Measurements from ENCODE around the gene MCM5.

Gene MCM5

GRCh38 chr22:35425971-35426800 is 26.2 kb downstream of the MCM5 start:
- no peak overlapping the region for H3K9ac ChIP-seq (ENCODE audit: low read depth in 1 of 2, low read length in 2 of 2)
- no peak overlapping the region for H3K4me3 ChIP-seq (ENCODE audit: low read length in 2 of 2)
- H3K4me1 ChIP-seq (ENCODE audit: control insufficient read depth in 2 of 2, insufficient read depth in 2 of 2, low read length in 2 of 2) = peaks cover 4% of the 10 kb centered on the region in 2 donors
- peaks cover 4 to 25% of the 10 kb centered on the region in 2 donors for H3K36me3 ChIP-seq (ENCODE audit: control insufficient read depth in 2 of 2, insufficient read depth in 2 of 2, low read length in 2 of 2)
- H3K27ac ChIP-seq (ENCODE audit: low read depth in 2 of 2, low read length in 2 of 2) = no peak overlapping the region
- no peaks in the 10 kb centered on the region for H3K27me3 ChIP-seq (ENCODE audit: control insufficient read depth in 2 of 2, insufficient read depth in 2 of 2, low read length in 2 of 2)
- H3K9me3 ChIP-seq (ENCODE audit: control insufficient read depth in 2 of 2, low read length in 2 of 2) = no peaks in the 10 kb centered on the region

DNA sequence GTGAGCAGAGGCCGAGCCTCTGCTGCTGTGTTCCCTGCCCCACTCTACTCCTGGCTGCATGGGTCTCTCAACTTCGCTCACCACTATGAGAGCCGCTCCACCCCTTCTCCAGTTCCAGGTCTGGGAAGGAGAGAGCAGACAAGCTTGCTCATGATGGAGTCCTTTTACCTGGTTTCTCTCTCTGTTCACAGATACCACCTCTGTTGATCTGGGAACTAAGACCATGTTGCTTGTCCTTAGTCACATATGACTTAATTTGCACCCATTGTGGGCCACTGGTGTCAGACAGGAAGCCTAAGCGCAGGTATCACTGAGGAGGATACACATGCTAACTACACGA is 26.8 kb downstream of the MCM5 start:
- Histone ChIP-seq H3K4me3 (ENCODE audit: low read length in 2 of 2) (no peak overlapping the region), H3K27me3 (ENCODE audit: control insufficient read depth in 2 of 2, insufficient read depth in 2 of 2, low read length in 2 of 2) (no peaks in the 10 kb centered on the region), H3K27ac (ENCODE audit: low read depth in 2 of 2, low read length in 2 of 2) (no peak overlapping the region), H3K9me3 (ENCODE audit: control insufficient read depth in 2 of 2, low read length in 2 of 2) (no peaks in the 10 kb centered on the region), H3K36me3 (ENCODE audit: control insufficient read depth in 2 of 2, insufficient read depth in 2 of 2, low read length in 2 of 2) (peaks cover 0 to 20% of the 10 kb centered on the region in 2 donors), H3K9ac (ENCODE audit: low read depth in 1 of 2, low read length in 2 of 2) (no peak overlapping the region), H3K4me1 (ENCODE audit: control insufficient read depth in 2 of 2, insufficient read depth in 2 of 2, low read length in 2 of 2) (peaks cover 4 to 10% of the 10 kb centered on the region in 2 donors)

GRCh38 chr22:35430897-35431322 is 31.0 kb downstream of the MCM5 start:
- peaks cover 0 to 4% of the 10 kb centered on the region in 2 donors for H3K36me3 ChIP-seq (ENCODE audit: control insufficient read depth in 2 of 2, insufficient read depth in 2 of 2, low read length in 2 of 2)
- no peaks in the 10 kb centered on the region for H3K27me3 ChIP-seq (ENCODE audit: control insufficient read depth in 2 of 2, insufficient read depth in 2 of 2, low read length in 2 of 2)
- H3K27ac ChIP-seq (ENCODE audit: low read depth in 2 of 2, low read length in 2 of 2) = peak overlapping the region; percentile 51 to 72
- peak overlapping the region in 1 of 2 donors; percentile 44 for H3K9ac ChIP-seq (ENCODE audit: low read depth in 1 of 2, low read length in 2 of 2)
- no peak overlapping the region for H3K4me3 ChIP-seq (ENCODE audit: low read length in 2 of 2)
- peaks cover 0 to 6% of the 10 kb centered on the region in 2 donors for H3K9me3 ChIP-seq (ENCODE audit: control insufficient read depth in 2 of 2, low read length in 2 of 2)
- H3K4me1 ChIP-seq (ENCODE audit: control insufficient read depth in 2 of 2, insufficient read depth in 2 of 2, low read length in 2 of 2) = peaks cover 4 to 16% of the 10 kb centered on the region in 2 donors

- peak overlapping the region in 1 of 2 donors; percentile 44 for H3K9ac ChIP-seq (ENCODE audit: low read depth in 1 of 2, low read length in 2 of 2)
- H3K27ac ChIP-seq (ENCODE audit: low read depth in 2 of 2, low read length in 2 of 2) = peak overlapping the region; percentile 51 to 72
These were observed 31.7 kb downstream of the MCM5 start for GRCh38 chr22:35431483-35432227.

GRCh38 chr22:35432228-35432905 is 32.4 kb downstream of the MCM5 start:
- H3K4me3 ChIP-seq (ENCODE audit: low read length in 2 of 2) = no peak overlapping the region
- peak overlapping the region in 1 of 2 donors; percentile 13 for H3K9ac ChIP-seq (ENCODE audit: low read depth in 1 of 2, low read length in 2 of 2)

More at GRCh38 chr22:35431483-35432227, 31.7 kb downstream of the MCM5 start:
- Histone ChIP-seq H3K36me3 (ENCODE audit: control insufficient read depth in 2 of 2, insufficient read depth in 2 of 2, low read length in 2 of 2) (peaks cover 0 to 2% of the 10 kb centered on the region in 2 donors), H3K27me3 (ENCODE audit: control insufficient read depth in 2 of 2, insufficient read depth in 2 of 2, low read length in 2 of 2) (no peaks in the 10 kb centered on the region), H3K4me3 (ENCODE audit: low read length in 2 of 2) (no peak overlapping the region), H3K4me1 (ENCODE audit: control insufficient read depth in 2 of 2, insufficient read depth in 2 of 2, low read length in 2 of 2) (peaks cover 4 to 16% of the 10 kb centered on the region in 2 donors), H3K9me3 (ENCODE audit: control insufficient read depth in 2 of 2, low read length in 2 of 2) (peaks cover 0 to 6% of the 10 kb centered on the region in 2 donors)

GRCh38 chr22:35434061-35434710 is 34.2 kb downstream of the MCM5 start:
- Histone ChIP-seq H3K36me3 (ENCODE audit: control insufficient read depth in 2 of 2, insufficient read depth in 2 of 2, low read length in 2 of 2) (peaks cover 0 to 2% of the 10 kb centered on the region in 2 donors), H3K27me3 (ENCODE audit: control insufficient read depth in 2 of 2, insufficient read depth in 2 of 2, low read length in 2 of 2) (no peaks in the 10 kb centered on the region), H3K27ac (ENCODE audit: low read depth in 2 of 2, low read length in 2 of 2) (no peak overlapping the region), H3K4me3 (ENCODE audit: low read length in 2 of 2) (no peak overlapping the region), H3K9me3 (ENCODE audit: control insufficient read depth in 2 of 2, low read length in 2 of 2) (peaks cover 0 to 6% of the 10 kb centered on the region in 2 donors), H3K4me1 (ENCODE audit: control insufficient read depth in 2 of 2, insufficient read depth in 2 of 2, low read length in 2 of 2) (peaks cover 4 to 16% of the 10 kb centered on the region in 2 donors), H3K9ac (ENCODE audit: low read depth in 1 of 2, low read length in 2 of 2) (no peak overlapping the region)

More at GRCh38 chr22:35432228-35432905, 32.4 kb downstream of the MCM5 start:
- Histone ChIP-seq H3K4me1 (ENCODE audit: control insufficient read depth in 2 of 2, insufficient read depth in 2 of 2, low read length in 2 of 2) (peaks cover 4 to 16% of the 10 kb centered on the region in 2 donors), H3K27me3 (ENCODE audit: control insufficient read depth in 2 of 2, insufficient read depth in 2 of 2, low read length in 2 of 2) (no peaks in the 10 kb centered on the region), H3K36me3 (ENCODE audit: control insufficient read depth in 2 of 2, insufficient read depth in 2 of 2, low read length in 2 of 2) (peaks cover 0 to 2% of the 10 kb centered on the region in 2 donors), H3K27ac (ENCODE audit: low read depth in 2 of 2, low read length in 2 of 2) (peak overlapping the region; percentile 6 to 32), H3K9me3 (ENCODE audit: control insufficient read depth in 2 of 2, low read length in 2 of 2) (peaks cover 0 to 6% of the 10 kb centered on the region in 2 donors)

DNA sequence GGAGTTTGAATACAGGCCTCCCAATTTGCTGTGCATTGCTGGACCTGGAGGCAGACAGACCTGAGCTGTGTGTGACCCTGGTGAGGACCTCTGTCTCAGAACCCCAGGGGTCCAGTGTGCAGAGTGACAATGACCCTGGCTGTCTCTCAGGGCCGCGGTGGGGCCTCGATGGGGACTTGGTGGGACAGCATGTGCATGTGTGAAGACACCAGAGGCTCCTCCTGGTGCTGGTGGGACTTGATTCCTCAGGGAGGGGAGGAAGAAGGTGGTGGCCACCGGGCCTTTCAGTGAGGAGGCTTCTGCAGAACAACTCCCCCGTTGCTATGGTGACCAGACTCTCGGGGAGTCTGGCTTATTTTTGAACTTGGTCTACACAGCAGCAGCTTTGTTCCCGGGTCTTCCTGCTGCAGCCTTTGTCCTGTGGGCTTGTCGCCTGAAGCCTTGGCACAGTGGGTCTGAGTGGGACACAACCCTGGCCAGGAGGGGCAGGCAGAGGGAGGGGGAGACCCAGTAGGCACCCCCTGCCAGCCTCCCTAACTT is 35.3 kb downstream of the MCM5 start:
- H3K36me3 ChIP-seq (ENCODE audit: control insufficient read depth in 2 of 2, insufficient read depth in 2 of 2, low read length in 2 of 2) = peaks cover 0 to 2% of the 10 kb centered on the region in 2 donors
- peaks cover 4 to 16% of the 10 kb centered on the region in 2 donors for H3K4me1 ChIP-seq (ENCODE audit: control insufficient read depth in 2 of 2, insufficient read depth in 2 of 2, low read length in 2 of 2)
- H3K9ac ChIP-seq (ENCODE audit: low read depth in 1 of 2, low read length in 2 of 2) = no peak overlapping the region
- no peaks in the 10 kb centered on the region for H3K27me3 ChIP-seq (ENCODE audit: control insufficient read depth in 2 of 2, insufficient read depth in 2 of 2, low read length in 2 of 2)
- no peak overlapping the region for H3K4me3 ChIP-seq (ENCODE audit: low read length in 2 of 2)
- H3K9me3 ChIP-seq (ENCODE audit: control insufficient read depth in 2 of 2, low read length in 2 of 2) = peaks cover 0 to 6% of the 10 kb centered on the region in 2 donors
- no peak overlapping the region for H3K27ac ChIP-seq (ENCODE audit: low read depth in 2 of 2, low read length in 2 of 2)

DNA sequence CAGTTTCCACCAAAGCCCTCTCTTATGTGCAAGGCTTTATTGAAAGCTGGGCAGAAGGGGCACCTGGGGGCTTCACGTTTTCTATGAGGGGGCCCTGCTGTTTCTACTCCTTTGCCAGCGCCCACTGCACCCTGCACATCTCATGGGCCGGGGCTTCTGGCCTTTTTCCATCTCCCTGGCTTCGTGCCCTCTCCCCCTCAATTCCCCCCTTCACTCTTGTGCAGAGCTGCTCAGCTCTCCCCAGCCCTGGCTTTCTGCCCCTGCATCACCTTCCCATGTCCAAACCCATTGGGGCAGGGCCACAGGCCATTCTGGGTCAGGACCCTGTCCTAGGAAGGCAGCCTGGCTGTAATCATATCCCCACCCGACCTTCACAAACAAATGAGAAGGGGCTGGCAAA is 36.5 kb downstream of the MCM5 start:
- no peak overlapping the region for H3K4me3 ChIP-seq (ENCODE audit: low read length in 2 of 2)
- peaks cover 0 to 6% of the 10 kb centered on the region in 2 donors for H3K9me3 ChIP-seq (ENCODE audit: control insufficient read depth in 2 of 2, low read length in 2 of 2)
- H3K27me3 ChIP-seq (ENCODE audit: control insufficient read depth in 2 of 2, insufficient read depth in 2 of 2, low read length in 2 of 2) = no peaks in the 10 kb centered on the region
- no peak overlapping the region for H3K9ac ChIP-seq (ENCODE audit: low read depth in 1 of 2, low read length in 2 of 2)
- H3K36me3 ChIP-seq (ENCODE audit: control insufficient read depth in 2 of 2, insufficient read depth in 2 of 2, low read length in 2 of 2) = peaks cover 0 to 2% of the 10 kb centered on the region in 2 donors
- peaks cover 0 to 10% of the 10 kb centered on the region in 2 donors for H3K4me1 ChIP-seq (ENCODE audit: control insufficient read depth in 2 of 2, insufficient read depth in 2 of 2, low read length in 2 of 2)
- H3K27ac ChIP-seq (ENCODE audit: low read depth in 2 of 2, low read length in 2 of 2) = no peak overlapping the region

DNA sequence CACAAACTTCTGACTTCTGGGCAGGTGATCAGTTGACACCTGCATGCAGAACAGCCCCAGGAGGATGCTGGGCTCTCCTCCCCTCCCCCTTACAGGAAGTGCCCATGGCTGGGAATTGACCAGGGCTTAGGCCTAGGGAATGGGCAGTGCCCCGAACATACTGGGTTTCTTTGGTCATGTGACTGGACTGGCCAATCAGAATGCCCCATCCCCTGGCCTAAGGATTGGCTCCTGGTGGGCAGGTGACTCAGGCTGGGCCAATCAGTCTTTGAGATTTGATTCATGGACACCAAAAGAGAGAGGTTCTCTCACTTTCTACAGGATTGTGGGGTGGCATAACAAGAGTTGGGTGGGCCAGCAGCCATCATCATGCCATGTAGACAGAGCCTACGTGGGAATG is 37.1 kb downstream of the MCM5 start:
- H3K27me3 ChIP-seq (ENCODE audit: control insufficient read depth in 2 of 2, insufficient read depth in 2 of 2, low read length in 2 of 2) = no peaks in the 10 kb centered on the region
- H3K4me1 ChIP-seq (ENCODE audit: control insufficient read depth in 2 of 2, insufficient read depth in 2 of 2, low read length in 2 of 2) = peaks cover 0 to 4% of the 10 kb centered on the region in 2 donors
- peaks cover 0 to 6% of the 10 kb centered on the region in 2 donors for H3K9me3 ChIP-seq (ENCODE audit: control insufficient read depth in 2 of 2, low read length in 2 of 2)
- no peak overlapping the region for H3K9ac ChIP-seq (ENCODE audit: low read depth in 1 of 2, low read length in 2 of 2)
- H3K27ac ChIP-seq (ENCODE audit: low read depth in 2 of 2, low read length in 2 of 2) = no peak overlapping the region
- H3K4me3 ChIP-seq (ENCODE audit: low read length in 2 of 2) = no peak overlapping the region
- H3K36me3 ChIP-seq (ENCODE audit: control insufficient read depth in 2 of 2, insufficient read depth in 2 of 2, low read length in 2 of 2) = peaks cover 0 to 1% of the 10 kb centered on the region in 2 donors
